Activated CD4-positive, alpha-beta T cell treated with anti-CD3 and anti-CD28 coated beads, Interleukin-2, amount 50 U/mL, for 4 hours (primary cell): ENCODE data around the gene CLDN3.
"Not testable (repeated sequence)": the region's sequence is repeated elsewhere in the genome, so short reads cannot be mapped to it uniquely, and the experiment has no call there.

Source experiments
- DNase-seq, 2 experiments: peaks; one replicate each; pipeline ENCODE4 v3.0.0-alpha.2; 2020

CLDN3 gene

GRCh38 chr7:73736885-73737284, 33.2 kb downstream of the CLDN3 start:
- no peak for DNase-seq

GRCh38 chr7:73735528-73735905, 34.6 kb downstream of the CLDN3 start:
- DNase-seq = no peak

DNA sequence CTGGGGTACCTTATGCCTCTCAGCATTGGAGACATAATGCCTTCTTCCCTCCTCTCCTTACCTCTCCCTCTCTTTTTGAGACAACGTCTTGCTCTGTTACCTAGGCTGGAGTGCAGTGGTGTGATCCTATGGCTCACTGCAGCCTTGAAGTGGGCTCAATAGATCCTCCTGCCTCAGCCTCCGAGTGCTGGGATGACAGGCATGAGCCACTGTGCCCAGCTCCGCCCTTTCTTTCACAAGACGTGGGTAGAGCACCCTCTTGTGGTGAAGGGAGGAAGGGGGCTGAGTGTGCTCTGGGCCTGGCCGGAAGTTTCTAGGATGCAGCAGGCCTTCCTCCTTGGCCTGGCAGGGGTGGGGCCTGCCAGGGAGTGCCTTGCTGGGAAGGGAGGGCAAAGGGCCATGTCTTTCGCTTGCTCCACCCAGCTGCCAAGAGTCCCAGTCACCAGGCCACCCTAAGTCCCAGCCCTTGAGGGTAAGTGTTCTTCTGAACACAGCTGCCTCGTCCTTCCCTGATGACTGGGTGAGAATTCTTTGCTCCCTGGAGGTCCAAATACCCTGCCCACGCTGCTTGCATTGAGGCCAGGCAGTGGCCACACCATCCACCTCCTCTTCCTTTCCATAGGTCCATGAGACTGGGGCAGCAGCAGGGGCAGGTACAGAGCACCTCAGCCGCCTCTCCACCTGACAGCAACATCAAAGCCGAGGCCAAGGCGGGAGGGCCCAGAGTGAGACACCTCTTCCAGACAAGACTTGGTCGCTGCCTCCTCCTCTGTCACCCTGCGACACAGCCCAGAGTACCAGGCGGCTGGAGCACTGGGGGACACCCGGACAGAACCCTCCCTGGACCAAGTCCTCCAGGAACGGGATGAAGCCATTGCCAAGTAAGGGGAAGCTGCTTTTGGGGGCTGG, 35.2 kb downstream of the CLDN3 start:
- DNase-seq = peak; percentile 75 to 79

GRCh38 chr7:73732397-73732796, 37.7 kb downstream of the CLDN3 start:
- DNase-seq = no peak

DNA sequence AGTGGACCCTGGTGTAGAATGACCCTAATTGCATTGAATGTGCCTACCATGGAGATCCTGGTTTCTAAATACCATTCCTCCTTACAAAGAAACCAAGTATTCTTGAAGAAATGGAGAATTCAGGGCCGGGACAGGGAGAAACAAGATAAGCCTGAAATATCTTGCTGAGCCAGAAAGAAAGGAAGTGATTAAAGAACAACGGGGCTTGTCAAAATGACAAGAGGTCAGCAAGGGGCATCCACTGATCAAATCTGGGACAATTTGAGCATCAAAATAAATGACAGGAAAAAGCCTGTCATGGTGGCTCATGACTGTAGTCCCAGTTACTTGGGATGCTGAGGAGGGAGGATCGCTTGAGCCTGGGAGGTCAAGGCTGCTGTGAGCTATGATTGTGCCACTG, 39.6 kb downstream of the CLDN3 start:
- DNase-seq = no peak

GRCh38 chr7:73728551-73728950, 41.5 kb downstream of the CLDN3 start:
- DNase-seq = no peak

DNA sequence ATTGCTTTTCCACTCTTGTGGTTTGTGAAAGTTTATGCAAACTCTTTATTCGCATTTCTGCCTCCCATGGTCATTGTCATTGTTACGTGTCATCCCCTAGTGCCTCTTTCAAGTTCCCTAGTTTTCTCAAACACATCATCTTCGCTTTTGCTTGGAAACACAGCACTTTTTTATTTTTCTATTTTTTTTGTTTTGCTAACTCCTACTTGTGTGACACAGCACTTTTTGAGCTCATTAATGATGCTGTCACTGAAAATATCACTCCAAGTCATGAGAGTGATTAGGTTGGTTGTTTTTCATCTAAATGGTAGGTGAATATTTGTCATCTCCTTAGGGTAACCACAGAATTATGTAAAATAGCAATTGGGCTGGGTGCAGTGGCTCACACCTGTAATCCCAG, 42.1 kb downstream of the CLDN3 start:
- DNase-seq = no peak

- DNase-seq = no peak
Measured at GRCh38 chr7:73726083-73726466, 44.0 kb downstream of the CLDN3 start.

DNA sequence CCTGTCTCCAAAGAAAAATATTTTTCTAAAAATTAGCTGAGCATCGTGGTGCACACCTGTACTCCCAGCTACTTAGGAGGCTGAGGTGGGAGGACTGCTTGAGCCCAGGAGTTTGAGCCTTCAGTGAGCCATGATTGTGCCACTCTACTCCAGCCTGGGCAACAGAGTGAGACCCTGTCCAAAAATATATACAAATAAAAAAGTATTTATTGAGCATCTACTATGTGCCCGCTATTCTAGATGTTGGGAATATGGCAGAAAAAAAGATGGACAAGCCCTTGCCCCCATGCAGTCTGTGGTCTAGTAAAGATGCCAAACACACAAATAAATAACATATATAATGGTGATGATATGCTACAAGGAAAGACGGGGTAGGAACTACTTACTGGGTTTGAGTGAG, 46.3 kb downstream of the CLDN3 start:
- no peak for DNase-seq

GRCh38 chr7:73722785-73723184, 47.3 kb downstream of the CLDN3 start:
- DNase-seq = no peak

- not testable (repeated sequence) for DNase-seq
Measured at GRCh38 chr7:73722182-73722581, 47.9 kb downstream of the CLDN3 start.

GRCh38 chr7:73721377-73721817, 48.7 kb downstream of the CLDN3 start:
- no peak for DNase-seq

- not testable (repeated sequence) for DNase-seq
Measured at GRCh38 chr7:73720443-73720842, 49.6 kb downstream of the CLDN3 start.

DNA sequence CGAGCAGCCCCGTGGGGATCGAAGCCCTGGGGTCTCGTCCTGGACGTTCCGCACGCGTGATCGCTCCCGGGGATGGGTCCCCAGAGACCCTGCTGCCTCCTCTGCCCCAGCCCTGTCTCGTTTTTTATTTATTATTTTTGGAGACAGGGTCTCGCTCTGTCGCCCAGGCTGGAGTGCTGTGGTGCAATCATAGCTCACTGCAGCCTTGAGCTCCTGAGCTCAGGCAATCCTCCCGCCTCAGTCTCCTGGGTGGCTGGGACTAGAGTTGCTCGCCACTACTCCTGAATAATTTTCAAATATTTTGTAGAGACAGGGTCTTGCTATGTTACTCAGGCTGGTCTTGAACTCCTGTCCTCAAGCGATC, 50.3 kb downstream of the CLDN3 start:
- no peak for DNase-seq
